Loucy (cell line): ENCODE measurements around the gene CIITA.

ENCODE experiments used
- H2AFZ ChIP-seq: fragments of 200-600 bp; sonication (generic); 2 replicates; pipeline ENCODE4 v1.6.0; 2016; ENCODE audit warnings: antibody characterized with exemption, mild to moderate bottlenecking, low read length, moderate library complexity
- H3F3A ChIP-seq: fragments of 200-600 bp; 2 replicates; pipeline ENCODE4 v1.6.0; 2016; ENCODE audit warnings: antibody characterized with exemption, low read depth, mild to moderate bottlenecking
- H3K27me3 ChIP-seq: fragments of 200-600 bp; sonication (generic); 2 replicates; pipeline ENCODE4 v1.6.1; 2014; ENCODE audit warnings: low read length, mild to moderate bottlenecking; ENCODE audit not compliant: insufficient read depth, poor library complexity, severe bottlenecking
- H3K36me3 ChIP-seq: fragments of 200-600 bp; sonication (generic); 2 replicates; pipeline ENCODE4 v1.6.1; 2016; ENCODE audit warnings: low read length; ENCODE audit not compliant: insufficient read depth
- H3K4me1 ChIP-seq: fragments of 200-600 bp; sonication (generic); 2 replicates; pipeline ENCODE4 v1.5.1; 2014; ENCODE audit warnings: low read length, mild to moderate bottlenecking; ENCODE audit not compliant: insufficient read depth, poor library complexity, severe bottlenecking
- H3K4me2 ChIP-seq: fragments of 200-600 bp; sonication (generic); 2 replicates; pipeline ENCODE4 v1.6.0; 2014; ENCODE audit warnings: antibody characterized with exemption, low read length, low read depth, mild to moderate bottlenecking; ENCODE audit not compliant: poor library complexity, severe bottlenecking
- H3K4me3 ChIP-seq: fragments of 200-600 bp; sonication (generic); 2 replicates; pipeline ENCODE4 v1.5.1; 2014; ENCODE audit warnings: low read length, mild to moderate bottlenecking, mixed read lengths; ENCODE audit not compliant: poor library complexity, severe bottlenecking
- H3K79me2 ChIP-seq: fragments of 200-600 bp; sonication (generic); 2 replicates; pipeline ENCODE4 v1.6.1; 2014; ENCODE audit warnings: low read length; ENCODE audit not compliant: insufficient read depth
- H3K9ac ChIP-seq: fragments of 200-600 bp; sonication (generic); 2 replicates; pipeline ENCODE4 v1.6.0; 2014; ENCODE audit warnings: mild to moderate bottlenecking, low read depth, low read length, moderate library complexity; ENCODE audit not compliant: poor library complexity, severe bottlenecking
- H3K9me2 ChIP-seq: fragments of 200-600 bp; sonication (generic); replicated peaks from 2 replicates; pipeline ENCODE4 v1.6.1; 2016; ENCODE audit warnings: low read depth, low read length, mixed read lengths
- H3K9me3 ChIP-seq: fragments of 200-600 bp; sonication (generic); 2 replicates; pipeline ENCODE4 v1.6.1; 2014; ENCODE audit warnings: mild to moderate bottlenecking, antibody characterized with exemption, low read length, low read depth; ENCODE audit not compliant: insufficient read depth
- H4K20me1 ChIP-seq: fragments of 200-600 bp; sonication (generic); 2 replicates; pipeline ENCODE4 v1.6.0; 2014; ENCODE audit warnings: antibody characterized with exemption, low read length, mild to moderate bottlenecking; ENCODE audit not compliant: insufficient read depth, poor library complexity, severe bottlenecking
- EZH2phosphoT487 ChIP-seq: fragments of 200-600 bp; IDR thresholded peaks from 2 replicates; pipeline ENCODE4 v1.6.1; 2018; ENCODE audit warnings: antibody characterized with exemption, mild to moderate bottlenecking, moderate library complexity, borderline replicate concordance
- TF ChIP-seq, protein P1 (sequence below): fragments of 200-600 bp; sonication (generic); conservative IDR thresholded peaks from 2 replicates; pipeline ENCODE4 v1.5.1; 2014; ENCODE audit warnings: mild to moderate bottlenecking, antibody characterized with exemption, low read length

Gene CIITA, protein sequence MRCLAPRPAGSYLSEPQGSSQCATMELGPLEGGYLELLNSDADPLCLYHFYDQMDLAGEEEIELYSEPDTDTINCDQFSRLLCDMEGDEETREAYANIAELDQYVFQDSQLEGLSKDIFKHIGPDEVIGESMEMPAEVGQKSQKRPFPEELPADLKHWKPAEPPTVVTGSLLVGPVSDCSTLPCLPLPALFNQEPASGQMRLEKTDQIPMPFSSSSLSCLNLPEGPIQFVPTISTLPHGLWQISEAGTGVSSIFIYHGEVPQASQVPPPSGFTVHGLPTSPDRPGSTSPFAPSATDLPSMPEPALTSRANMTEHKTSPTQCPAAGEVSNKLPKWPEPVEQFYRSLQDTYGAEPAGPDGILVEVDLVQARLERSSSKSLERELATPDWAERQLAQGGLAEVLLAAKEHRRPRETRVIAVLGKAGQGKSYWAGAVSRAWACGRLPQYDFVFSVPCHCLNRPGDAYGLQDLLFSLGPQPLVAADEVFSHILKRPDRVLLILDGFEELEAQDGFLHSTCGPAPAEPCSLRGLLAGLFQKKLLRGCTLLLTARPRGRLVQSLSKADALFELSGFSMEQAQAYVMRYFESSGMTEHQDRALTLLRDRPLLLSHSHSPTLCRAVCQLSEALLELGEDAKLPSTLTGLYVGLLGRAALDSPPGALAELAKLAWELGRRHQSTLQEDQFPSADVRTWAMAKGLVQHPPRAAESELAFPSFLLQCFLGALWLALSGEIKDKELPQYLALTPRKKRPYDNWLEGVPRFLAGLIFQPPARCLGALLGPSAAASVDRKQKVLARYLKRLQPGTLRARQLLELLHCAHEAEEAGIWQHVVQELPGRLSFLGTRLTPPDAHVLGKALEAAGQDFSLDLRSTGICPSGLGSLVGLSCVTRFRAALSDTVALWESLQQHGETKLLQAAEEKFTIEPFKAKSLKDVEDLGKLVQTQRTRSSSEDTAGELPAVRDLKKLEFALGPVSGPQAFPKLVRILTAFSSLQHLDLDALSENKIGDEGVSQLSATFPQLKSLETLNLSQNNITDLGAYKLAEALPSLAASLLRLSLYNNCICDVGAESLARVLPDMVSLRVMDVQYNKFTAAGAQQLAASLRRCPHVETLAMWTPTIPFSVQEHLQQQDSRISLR

DNA sequence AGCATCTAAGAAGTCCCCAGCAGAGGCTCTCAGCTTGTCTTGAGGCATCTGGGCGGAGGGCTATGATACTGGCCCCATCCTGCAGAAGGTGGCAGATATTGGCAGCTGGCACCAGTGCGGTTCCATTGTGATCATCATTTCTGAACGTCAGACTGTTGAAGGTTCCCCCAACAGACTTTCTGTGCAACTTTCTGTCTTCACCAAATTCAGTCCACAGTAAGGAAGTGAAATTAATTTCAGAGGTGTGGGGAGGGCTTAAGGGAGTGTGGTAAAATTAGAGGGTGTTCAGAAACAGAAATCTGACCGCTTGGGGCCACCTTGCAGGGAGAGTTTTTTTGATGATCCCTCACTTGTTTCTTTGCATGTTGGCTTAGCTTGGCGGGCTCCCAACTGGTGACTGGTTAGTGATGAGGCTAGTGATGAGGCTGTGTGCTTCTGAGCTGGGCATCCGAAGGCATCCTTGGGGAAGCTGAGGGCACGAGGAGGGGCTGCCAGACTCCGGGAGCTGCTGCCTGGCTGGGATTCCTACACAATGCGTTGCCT is at the start of gene CIITA:
Gene CIITA (plus strand): TSS at position 404 of the 543 bp plus-strand sequence. CDS start 129 bp downstream, at position 533.
- no peak within 1 kb of the TSS for H3K4me2 ChIP-seq
- no peaks in the 10 kb centered on the region for H4K20me1 ChIP-seq
- H3K9me3 ChIP-seq = no peaks in the 10 kb centered on the region
- TF ChIP-seq, protein P1, sequence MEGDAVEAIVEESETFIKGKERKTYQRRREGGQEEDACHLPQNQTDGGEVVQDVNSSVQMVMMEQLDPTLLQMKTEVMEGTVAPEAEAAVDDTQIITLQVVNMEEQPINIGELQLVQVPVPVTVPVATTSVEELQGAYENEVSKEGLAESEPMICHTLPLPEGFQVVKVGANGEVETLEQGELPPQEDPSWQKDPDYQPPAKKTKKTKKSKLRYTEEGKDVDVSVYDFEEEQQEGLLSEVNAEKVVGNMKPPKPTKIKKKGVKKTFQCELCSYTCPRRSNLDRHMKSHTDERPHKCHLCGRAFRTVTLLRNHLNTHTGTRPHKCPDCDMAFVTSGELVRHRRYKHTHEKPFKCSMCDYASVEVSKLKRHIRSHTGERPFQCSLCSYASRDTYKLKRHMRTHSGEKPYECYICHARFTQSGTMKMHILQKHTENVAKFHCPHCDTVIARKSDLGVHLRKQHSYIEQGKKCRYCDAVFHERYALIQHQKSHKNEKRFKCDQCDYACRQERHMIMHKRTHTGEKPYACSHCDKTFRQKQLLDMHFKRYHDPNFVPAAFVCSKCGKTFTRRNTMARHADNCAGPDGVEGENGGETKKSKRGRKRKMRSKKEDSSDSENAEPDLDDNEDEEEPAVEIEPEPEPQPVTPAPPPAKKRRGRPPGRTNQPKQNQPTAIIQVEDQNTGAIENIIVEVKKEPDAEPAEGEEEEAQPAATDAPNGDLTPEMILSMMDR = no peak
- no peak for TF ChIP-seq EZH2phosphoT487
- no peak within 1 kb of the TSS for H3K9ac ChIP-seq
- no peaks in the 10 kb centered on the region for H3K9me2 ChIP-seq
- no peaks in the 10 kb centered on the region for H3K79me2 ChIP-seq
- no peaks in the 10 kb centered on the region for H3K27me3 ChIP-seq
- H3F3A ChIP-seq = no peaks in the 10 kb centered on the region
- no peaks in the 10 kb centered on the region for H3K4me1 ChIP-seq
- H2AFZ ChIP-seq = no peak within 1 kb of the TSS
- no peak within 1 kb of the TSS for H3K4me3 ChIP-seq
- no peaks in the 10 kb centered on the region for H3K36me3 ChIP-seq

DNA sequence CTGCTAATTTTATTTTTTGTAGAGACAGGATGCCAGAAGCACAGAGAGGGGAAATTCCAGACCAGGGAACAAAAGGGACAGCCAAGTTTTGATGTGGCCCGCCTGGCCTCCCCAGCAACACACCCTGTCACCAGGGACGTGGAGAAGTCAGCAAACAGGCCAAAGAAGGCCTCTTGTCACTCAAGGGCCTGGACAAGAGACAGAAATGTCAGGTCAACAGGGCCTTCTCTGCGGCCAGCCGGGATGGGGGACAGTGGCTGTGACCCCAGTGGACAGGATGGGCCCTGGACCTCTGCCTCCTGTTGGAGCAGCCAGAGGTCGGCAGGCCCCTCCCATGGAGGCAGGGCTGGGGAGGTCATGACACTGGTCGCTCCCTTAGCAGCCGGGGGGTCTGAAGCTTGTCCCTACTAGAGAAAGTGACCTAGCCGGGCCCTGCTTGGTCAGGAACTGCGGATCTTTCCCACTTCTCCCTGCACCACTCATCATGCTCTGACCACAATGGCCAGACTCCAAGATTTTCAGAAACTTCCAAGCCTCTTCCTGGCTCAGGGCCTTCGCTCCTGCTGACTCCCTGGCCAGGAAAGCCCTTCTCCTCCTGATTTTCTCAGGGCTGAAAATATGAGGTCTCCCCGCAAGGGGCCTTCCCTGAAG is 49.2 kb upstream of the CIITA start:
- no peak overlapping the region for H3K4me2 ChIP-seq

More for the DNA sequence above, 49.2 kb upstream of the CIITA start:
- H4K20me1 ChIP-seq = no peaks in the 10 kb centered on the region
- no peak overlapping the region for H2AFZ ChIP-seq
- no peaks in the 10 kb centered on the region for H3F3A ChIP-seq
- H3K9me2 ChIP-seq = no peaks in the 10 kb centered on the region
- no peaks in the 10 kb centered on the region for H3K9me3 ChIP-seq
- H3K4me3 ChIP-seq = no peak overlapping the region
- H3K36me3 ChIP-seq = no peaks in the 10 kb centered on the region
- H3K9ac ChIP-seq = no peak overlapping the region
- no peak for TF ChIP-seq EZH2phosphoT487
- TF ChIP-seq, protein P1 = no peak
- no peaks in the 10 kb centered on the region for H3K27me3 ChIP-seq
- H3K79me2 ChIP-seq = no peaks in the 10 kb centered on the region
- no peaks in the 10 kb centered on the region for H3K4me1 ChIP-seq
